ENCODE measurements around the gene JADE2. TPM values are rescaled to one million over a fixed set of nuclear protein-coding genes. Genes with fewer than 3 reads are reported as not detected.
A peak's percentile ranks its signal among the peaks of the same experiment; 100 is the strongest.

Gene JADE2
- total RNA-seq, 4 donors from 2014 or later, result 35.5 to 68.1 (median 59.0) TPM

DNA sequence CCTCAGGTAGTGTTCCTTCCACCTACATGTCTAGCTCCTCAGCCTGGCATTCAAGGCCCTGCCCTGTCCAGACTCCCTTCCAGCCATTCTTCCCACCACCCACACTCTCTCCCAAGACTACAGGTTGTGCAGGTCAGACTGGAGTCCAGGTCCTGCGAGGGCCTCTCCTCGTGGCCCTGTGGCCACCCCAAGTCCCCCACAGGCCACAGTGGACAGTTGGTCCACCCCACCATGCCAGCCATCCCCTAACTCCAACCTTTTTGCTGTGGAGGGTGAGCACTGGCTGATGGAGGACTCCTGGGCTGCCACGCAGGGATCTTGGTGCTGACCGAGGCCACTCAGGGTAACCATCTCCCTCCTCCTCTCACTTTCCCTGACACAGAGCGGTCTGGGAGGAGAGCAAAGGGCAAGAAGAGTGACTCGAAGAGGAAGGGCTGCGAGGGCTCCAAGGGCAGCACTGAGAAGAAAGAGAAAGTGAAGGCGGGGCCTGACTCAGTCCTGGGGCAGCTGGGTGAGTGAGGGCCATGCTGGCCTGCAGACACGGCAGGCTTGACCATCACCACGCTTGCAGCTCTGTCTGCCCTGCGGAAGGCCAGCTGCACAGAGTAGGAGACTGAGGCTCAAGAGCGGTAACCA, 51.0 kb downstream of the JADE2 start:
- no peak overlapping the region for H3K4me3 ChIP-seq (ENCODE audit: low read depth, poor library complexity, severe bottlenecking)
- no peak for DNase-seq (ENCODE audit: low spot score in 2 of 2)
- intact Hi-C loops (cut with DNase I; ENCODE audit: low total_unique reads), result loop anchor here (5.0 kb wide), 1 partner anchor 274 kb away; no protein-coding TSS in a partner anchor
- 86% methylated on average over 11 to 12 of the region's 12 CpGs for WGBS, 2 donors
- TF ChIP-seq, protein P1, sequence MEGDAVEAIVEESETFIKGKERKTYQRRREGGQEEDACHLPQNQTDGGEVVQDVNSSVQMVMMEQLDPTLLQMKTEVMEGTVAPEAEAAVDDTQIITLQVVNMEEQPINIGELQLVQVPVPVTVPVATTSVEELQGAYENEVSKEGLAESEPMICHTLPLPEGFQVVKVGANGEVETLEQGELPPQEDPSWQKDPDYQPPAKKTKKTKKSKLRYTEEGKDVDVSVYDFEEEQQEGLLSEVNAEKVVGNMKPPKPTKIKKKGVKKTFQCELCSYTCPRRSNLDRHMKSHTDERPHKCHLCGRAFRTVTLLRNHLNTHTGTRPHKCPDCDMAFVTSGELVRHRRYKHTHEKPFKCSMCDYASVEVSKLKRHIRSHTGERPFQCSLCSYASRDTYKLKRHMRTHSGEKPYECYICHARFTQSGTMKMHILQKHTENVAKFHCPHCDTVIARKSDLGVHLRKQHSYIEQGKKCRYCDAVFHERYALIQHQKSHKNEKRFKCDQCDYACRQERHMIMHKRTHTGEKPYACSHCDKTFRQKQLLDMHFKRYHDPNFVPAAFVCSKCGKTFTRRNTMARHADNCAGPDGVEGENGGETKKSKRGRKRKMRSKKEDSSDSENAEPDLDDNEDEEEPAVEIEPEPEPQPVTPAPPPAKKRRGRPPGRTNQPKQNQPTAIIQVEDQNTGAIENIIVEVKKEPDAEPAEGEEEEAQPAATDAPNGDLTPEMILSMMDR (IDR thresholded peaks at IDR 0.05), result no peak
- TF ChIP-seq POLR2A (IDR thresholded peaks at IDR 0.05), result no peak

DNA sequence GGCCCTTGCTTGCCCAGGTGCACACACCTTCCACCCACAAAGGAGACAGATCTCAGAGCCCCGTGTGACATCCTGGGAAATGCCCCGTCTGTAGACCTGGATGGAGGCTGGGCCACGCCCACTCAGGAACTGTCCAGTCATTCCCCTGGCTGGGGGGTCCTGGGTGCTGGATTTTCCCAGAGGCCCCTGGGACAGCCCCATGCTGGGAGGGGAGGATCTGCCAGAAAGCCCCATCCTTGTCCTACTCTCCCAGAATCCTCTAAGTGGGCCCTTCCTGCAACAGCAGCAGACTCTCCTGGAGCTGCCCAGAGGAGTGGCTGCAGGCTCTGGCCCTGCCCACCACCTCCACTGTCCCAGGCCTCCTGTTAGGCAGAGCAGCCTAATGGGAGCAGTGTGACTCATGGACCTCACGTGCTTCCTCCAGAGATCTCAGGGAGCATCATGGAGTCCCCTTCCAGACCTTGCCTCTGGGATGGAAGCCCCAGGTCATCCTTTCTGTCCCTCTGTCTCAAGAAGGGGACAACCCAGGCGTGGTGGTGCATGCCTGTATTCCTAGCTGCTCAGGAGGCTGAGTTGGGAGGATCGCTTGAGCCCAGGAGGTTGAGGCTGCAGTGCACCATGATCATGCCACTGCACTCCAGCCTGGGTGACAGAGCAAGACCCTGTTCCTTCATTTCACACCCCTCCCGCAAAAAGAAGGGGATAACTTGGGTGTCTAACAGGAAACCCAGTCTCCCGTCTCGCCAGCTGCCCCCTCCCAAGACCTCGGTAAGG, 51.7 kb downstream of the JADE2 start:
- intact Hi-C loops (cut with DNase I; ENCODE audit: low total_unique reads), result loop anchor here (5.0 kb wide), 1 partner anchor 275 kb away; no protein-coding TSS in a partner anchor

DNA sequence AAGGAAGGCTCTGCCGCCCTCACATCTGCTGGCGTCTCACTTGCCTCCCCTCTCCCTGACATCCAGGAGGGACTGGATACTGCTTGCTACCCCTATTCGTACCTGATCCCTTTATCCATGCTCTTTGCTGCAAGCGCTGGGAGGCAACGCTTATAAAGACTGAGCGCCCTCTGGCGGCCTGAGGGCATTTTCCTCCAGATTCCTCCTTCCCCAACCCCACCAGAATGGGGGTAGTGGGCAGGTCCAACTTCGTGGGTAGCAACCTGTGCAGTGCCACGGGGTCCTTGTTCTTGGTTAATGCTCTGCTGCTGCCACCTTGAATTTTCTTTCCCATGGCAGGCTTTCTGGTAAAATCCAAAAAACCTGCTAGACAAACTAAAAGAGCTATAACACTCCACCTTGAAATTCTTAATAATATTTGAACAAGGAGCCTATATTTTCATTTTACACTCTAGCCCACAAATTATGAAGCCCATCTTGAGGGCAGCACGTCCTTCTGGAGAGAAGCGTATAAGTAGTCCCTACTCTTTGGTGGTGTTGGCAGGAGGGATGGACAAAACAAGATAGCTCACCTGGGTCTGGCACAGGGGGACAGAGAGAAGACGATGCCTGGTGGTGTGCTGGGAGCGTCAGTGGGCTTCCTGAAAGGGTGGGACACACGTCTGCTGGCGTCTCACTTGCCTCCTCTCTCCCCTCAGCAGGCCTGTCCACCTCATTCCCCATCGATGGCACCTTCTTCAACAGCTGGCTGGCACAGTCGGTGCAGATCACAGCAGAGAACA, 52.5 kb downstream of the JADE2 start:
- 46 to 47% methylated on average over 17 of the region's 17 CpGs for WGBS, 2 donors
- no peak overlapping the region for H3K4me3 ChIP-seq (ENCODE audit: low read depth, poor library complexity, severe bottlenecking)
- DNase-seq (ENCODE audit: low spot score in 2 of 2), result peak; percentile 66 to 95
- intact Hi-C loops (cut with DNase I; ENCODE audit: low total_unique reads), result loop anchor here (5.0 kb wide), 1 partner anchor 276 kb away; no protein-coding TSS in a partner anchor
- TF ChIP-seq, protein P1 (IDR thresholded peaks at IDR 0.05), result peak in 1 of 3 donors; percentile 32
- no peak for TF ChIP-seq POLR2A (IDR thresholded peaks at IDR 0.05)

More for the DNA sequence above, 51.7 kb downstream of the JADE2 start:
- H3K4me3 ChIP-seq (ENCODE audit: low read depth, poor library complexity, severe bottlenecking), result no peak overlapping the region
- no peak for DNase-seq (ENCODE audit: low spot score in 2 of 2)
- WGBS, 2 donors, result 75 to 80% methylated on average over 8 to 10 of the region's 10 CpGs
- TF ChIP-seq, protein P1 (IDR thresholded peaks at IDR 0.05), result no peak
- TF ChIP-seq POLR2A (IDR thresholded peaks at IDR 0.05), result no peak

DNA sequence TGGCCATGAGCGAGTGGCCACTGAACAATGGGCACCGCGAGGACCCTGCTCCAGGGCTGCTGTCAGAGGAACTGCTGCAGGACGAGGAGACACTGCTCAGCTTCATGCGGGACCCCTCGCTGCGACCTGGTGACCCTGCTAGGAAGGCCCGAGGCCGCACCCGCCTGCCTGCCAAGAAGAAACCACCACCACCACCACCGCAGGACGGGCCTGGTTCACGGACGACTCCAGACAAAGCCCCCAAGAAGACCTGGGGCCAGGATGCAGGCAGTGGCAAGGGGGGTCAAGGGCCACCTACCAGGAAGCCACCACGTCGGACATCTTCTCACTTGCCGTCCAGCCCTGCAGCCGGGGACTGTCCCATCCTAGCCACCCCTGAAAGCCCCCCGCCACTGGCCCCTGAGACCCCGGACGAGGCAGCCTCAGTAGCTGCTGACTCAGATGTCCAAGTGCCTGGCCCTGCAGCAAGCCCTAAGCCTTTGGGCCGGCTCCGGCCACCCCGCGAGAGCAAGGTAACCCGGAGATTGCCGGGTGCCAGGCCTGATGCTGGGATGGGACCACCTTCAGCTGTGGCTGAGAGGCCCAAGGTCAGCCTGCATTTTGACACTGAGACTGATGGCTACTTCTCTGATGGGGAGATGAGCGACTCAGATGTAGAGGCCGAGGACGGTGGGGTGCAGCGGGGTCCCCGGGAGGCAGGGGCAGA, 53.3 kb downstream of the JADE2 start:
- WGBS, 2 donors, result 90 to 93% methylated on average over 18 to 32 of the region's 32 CpGs

More for the DNA sequence above, 53.3 kb downstream of the JADE2 start:
- TF ChIP-seq POLR2A (IDR thresholded peaks at IDR 0.05), result no peak
- TF ChIP-seq, protein P1 (IDR thresholded peaks at IDR 0.05), result no peak
- H3K4me3 ChIP-seq (ENCODE audit: low read depth, poor library complexity, severe bottlenecking), result no peak overlapping the region
- intact Hi-C loops (cut with DNase I; ENCODE audit: low total_unique reads), result loop anchor here (5.0 kb wide), 1 partner anchor 276 kb away; no protein-coding TSS in a partner anchor
- no peak for DNase-seq (ENCODE audit: low spot score in 2 of 2)
